Islet of Langerhans (tissue), 1 donor: ENCODE data around the gene S100A5.
"Not testable (repeated sequence)": the region's sequence is repeated elsewhere in the genome, so short reads cannot be mapped to it uniquely, and the experiment has no call there.

ENCODE experiments used
- FAIRE-seq: peaks from one replicate; lab custom pipeline; 2011; peaks lifted over from hg19 to GRCh38; lab: Jason Lieb, UNC

S100A5 gene

GRCh38 chr1:153540394-153541361 is at the start of gene S100A5:
Gene S100A5, minus strand, starts transcription at chr1:153540934. Its CDS starts 743 bp downstream, at chr1:153540191.
- no peak for FAIRE-seq

- no peak for FAIRE-seq
Measured at GRCh38 chr1:153588482-153588881, 47.7 kb upstream of the S100A5 start.

- not testable (repeated sequence) for FAIRE-seq
Measured at GRCh38 chr1:153588033-153588432, 47.3 kb upstream of the S100A5 start.

- no peak for FAIRE-seq
Measured at GRCh38 chr1:153587314-153587713, 46.6 kb upstream of the S100A5 start.

- no peak for FAIRE-seq
Measured at GRCh38 chr1:153586347-153586746, 45.6 kb upstream of the S100A5 start.

- no peak for FAIRE-seq
Measured at GRCh38 chr1:153585006-153585405, 44.3 kb upstream of the S100A5 start.

- no peak for FAIRE-seq
Measured at GRCh38 chr1:153583976-153584375, 43.2 kb upstream of the S100A5 start.

- not testable (repeated sequence) for FAIRE-seq
Measured at GRCh38 chr1:153583514-153583913, 42.8 kb upstream of the S100A5 start.

- FAIRE-seq, result not testable (repeated sequence)
Measured at GRCh38 chr1:153582836-153583235, 42.1 kb upstream of the S100A5 start.

GRCh38 chr1:153578936-153579335 is 38.2 kb upstream of the S100A5 start:
- FAIRE-seq, result no peak

GRCh38 chr1:153578490-153578889 is 37.8 kb upstream of the S100A5 start:
- FAIRE-seq, result no peak

- FAIRE-seq, result no peak
Measured at GRCh38 chr1:153577624-153578051, 36.9 kb upstream of the S100A5 start.

- no peak for FAIRE-seq
Measured at GRCh38 chr1:153577138-153577537, 36.4 kb upstream of the S100A5 start.

GRCh38 chr1:153575497-153575896 is 34.8 kb upstream of the S100A5 start:
- not testable (repeated sequence) for FAIRE-seq

GRCh38 chr1:153575081-153575491 is 34.4 kb upstream of the S100A5 start:
- not testable (repeated sequence) for FAIRE-seq

- no peak for FAIRE-seq
Measured at GRCh38 chr1:153573351-153573750, 32.6 kb upstream of the S100A5 start.

- no peak for FAIRE-seq
Measured at GRCh38 chr1:153572569-153573015, 31.9 kb upstream of the S100A5 start.

- FAIRE-seq, result no peak
Measured at GRCh38 chr1:153571706-153572105, 31.0 kb upstream of the S100A5 start.

GRCh38 chr1:153570874-153571273 is 30.1 kb upstream of the S100A5 start:
- FAIRE-seq, result no peak

GRCh38 chr1:153569465-153569864 is 28.7 kb upstream of the S100A5 start:
- no peak for FAIRE-seq

- FAIRE-seq, result no peak
Measured at GRCh38 chr1:153568367-153569099, 27.8 kb upstream of the S100A5 start.

- no peak for FAIRE-seq
Measured at GRCh38 chr1:153567621-153568366, 27.1 kb upstream of the S100A5 start.
